NCI-H1930 (cell line): ENCODE data around the gene COL8A1.
A peak's percentile ranks its signal among the peaks of the same experiment; 100 is the strongest.
"Not testable (repeated sequence)": the region's sequence is repeated elsewhere in the genome, so short reads cannot be mapped to it uniquely, and the experiment has no call there.

Experiments used
- DNase-seq, 2 experiments: peaks; one replicate each; lab custom pipeline; 2025; lab: John Stamatoyannopoulos, UW

The COL8A1 gene

DNA sequence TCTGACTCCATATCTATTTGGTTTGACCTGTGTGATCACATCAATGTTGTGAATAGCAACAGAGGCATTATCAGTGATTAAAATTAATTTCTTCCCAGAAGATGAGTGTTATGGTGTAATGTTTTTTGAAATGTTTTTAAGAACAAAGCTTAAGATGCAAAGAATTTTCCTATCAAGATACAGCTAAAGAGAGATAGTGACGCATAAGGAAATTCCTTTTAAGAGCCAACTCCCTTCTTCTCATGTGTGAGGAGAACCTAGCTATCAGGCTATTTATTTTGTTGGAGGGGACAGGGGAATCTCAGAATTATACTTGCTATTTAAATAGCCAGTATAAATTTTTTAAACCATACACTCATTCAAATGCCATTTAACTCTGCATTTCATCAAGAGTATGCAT is 71.3 kb downstream of the COL8A1 start:
- DNase-seq: no peak

DNA sequence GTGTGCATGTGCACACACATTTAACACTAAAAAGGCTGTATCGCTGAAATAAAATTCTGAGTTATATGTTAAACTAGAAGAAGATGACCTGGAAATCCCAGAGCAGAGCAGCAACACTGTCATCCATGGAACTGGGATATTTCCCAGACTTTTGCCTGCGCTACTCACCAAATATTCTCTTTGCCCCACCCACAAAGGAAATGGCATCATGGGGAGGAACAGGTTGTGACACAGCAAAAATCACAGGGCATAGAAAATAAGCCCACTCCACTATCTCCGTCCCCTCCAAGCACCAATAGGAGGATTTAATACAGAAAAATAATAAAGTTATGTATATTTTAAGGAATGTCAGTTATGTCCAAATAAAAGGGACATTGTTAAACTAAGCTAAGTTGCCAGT is 71.7 kb downstream of the COL8A1 start:
- no peak for DNase-seq

DNA sequence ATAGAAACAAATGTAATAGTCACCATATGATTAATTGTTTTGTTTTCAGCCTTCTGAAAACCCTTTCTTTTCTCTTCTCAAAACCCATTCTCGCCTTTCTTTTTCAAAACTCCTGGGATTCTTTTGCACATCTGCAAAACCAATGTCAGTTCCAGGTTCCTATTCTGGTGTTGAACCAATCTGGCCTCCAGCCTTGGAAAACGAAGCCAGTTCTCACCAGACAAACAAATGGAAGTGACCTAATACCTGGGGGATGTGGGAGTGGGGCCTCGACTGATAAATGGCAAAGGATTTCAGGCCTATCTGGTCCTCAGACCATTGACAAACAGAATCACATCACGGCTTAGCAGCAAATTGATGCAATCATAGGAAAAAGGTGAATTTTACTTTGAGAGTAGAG is 73.0 kb downstream of the COL8A1 start:
- no peak for DNase-seq

DNA sequence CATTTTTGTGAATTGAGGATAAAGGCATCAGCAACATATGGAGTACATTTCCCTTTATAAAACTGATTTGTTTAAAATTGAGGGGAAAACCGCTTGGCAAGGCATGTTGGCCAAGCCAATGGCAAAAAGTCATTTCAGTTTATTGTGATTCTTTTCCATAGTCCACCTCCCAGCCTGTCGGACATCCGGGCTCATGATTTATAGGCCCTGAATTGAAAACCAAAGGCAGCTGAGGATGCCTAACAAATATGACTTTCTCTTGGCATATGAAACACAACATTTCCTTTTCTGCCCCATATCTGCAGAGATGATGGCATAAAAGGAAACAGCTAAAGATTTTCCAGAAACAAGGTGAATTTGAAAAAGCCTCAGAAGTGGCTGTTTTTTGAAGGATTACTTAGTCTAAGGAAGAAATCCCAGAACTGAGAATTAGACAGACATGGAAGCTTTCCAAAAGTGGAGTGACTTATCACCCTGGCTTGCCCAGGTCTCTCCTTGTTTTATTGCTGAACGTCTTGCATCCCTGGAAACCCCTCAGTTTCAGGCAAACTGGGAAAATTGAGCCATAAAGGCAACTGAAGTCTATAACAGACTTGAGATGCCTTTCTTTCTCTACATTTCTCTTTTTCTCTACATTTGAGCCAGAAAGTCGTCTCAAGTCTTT is 74.0 kb downstream of the COL8A1 start:
- DNase-seq: no peak

DNA sequence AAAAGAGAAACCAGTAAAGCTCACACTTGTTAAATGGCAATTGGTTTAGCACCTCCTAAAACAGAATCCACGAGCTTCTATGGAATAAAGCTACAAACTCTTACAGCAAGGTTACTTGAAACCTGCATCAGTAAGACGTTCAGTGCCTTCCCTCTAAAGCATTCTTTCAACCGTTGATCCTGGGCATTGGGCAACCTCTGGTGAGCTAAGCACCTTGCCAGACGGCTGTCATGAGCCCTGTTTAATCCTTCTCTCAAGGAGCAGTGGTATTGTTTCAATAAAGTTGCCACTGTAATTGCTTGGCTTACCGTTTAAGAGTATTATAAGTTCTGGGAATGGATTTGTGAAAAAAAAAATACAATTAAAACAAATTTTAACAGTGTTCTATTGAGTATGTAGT is 75.0 kb downstream of the COL8A1 start:
- no peak for DNase-seq

DNA sequence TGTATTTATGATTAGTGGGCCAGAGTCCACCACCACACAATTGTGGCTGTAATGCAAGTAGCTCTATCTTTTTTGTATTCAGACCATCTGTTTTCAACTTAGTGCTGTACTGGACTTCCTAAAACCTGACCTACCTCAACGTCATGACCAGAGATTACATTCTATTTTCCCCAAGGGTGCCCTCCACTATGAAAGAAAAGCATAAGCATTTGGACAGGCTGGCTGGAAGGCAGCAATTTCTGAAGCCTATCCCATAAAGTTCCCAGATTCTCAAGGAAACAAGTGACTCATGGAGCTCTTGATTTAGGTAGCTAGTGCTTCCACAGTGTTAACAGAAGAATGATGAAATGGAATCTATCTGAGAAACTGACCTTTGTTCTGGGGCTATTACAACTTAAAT is 75.8 kb downstream of the COL8A1 start:
- DNase-seq: no peak

DNA sequence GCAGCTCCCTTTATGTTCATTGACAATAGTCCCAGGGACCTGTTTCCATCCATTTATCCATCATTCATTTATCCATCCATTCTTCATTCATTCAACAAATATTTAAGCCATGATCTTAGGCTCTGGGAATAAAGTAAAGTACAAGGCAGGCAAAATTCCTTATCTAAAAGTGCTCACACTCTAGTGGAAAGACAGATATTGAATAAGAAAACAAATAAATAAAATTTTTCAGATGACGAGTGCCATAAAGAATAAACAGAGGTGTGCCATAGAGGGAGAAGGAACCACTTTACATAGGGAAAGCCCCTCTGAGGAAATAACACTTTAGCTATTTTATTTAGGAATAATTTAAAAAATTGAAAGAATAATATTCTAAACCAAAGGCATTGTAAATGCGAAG is 76.2 kb downstream of the COL8A1 start:
- DNase-seq: no peak

DNA sequence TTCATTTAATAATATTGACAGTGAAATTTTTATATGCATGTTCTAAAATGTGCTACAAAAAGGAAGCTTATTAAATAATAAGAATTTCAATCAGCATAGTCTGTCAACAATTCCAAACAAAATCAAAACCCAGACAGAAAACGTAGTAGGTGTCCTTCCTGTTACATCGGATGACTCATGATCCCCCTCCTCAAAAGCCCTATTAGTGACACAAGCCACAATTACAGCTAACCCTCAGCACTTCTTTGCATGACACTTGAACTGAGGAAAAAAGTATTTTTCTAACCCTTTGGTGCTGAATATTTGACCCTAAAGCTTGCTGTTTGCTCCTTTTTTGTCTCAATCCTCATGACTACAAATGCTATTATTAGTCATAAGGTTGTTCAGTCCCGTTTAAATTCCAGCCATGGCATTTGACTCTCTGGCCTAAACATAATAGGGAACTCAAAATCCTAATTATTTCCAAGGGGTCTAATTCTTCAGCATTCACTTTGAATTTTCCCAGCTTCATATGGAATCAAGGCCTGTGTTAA is 78.1 kb downstream of the COL8A1 start:
- DNase-seq: no peak

DNA sequence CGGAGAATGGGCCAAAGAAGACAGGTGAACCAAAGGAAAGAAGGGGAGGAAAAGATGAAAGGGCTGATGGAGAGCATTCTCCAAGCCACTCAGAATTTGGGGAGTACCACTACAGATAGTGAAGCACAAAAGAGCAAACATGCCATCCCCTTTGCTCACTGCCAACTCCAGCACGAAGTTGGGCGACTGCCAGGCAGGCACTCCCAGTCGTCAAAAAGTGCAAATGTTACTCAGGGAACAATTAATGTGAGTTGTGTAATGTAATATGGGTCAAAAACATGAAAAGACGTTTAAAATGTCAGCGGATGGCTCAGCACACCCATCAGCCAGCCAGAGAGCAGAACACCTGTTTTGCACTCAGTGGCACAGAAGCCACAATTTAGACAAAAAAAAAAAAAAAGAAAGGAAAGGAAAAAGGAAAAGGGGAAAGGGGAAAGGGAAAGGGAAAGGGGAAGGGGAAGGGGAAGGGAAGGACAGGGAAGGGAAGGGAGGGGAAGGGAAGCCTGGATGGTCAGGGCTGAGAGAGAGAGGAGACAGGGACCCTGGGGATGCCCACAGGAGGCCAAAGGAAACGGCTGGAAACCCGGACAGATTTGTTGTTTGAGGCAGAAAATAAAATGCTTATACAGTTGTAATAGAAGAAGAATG is 82.7 kb downstream of the COL8A1 start:
- DNase-seq: no peak

DNA sequence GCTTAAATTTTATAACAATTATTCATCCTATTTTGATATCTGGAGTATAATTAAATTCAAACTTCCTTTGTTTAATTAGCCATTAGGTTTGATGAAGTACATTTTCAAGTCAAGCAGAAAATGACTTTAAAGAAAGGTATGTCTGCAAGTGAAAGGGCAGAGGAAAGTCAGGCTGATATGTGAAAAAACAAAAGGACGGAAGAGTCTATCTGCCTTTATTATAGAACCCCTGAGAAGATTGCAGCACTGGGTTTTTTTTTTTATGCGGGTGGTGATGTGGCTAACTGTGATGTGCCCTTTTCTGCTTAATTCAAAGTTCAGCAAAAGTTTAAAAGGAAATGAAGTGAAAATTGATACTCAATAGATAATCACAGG is 83.2 kb downstream of the COL8A1 start:
- no peak for DNase-seq

DNA sequence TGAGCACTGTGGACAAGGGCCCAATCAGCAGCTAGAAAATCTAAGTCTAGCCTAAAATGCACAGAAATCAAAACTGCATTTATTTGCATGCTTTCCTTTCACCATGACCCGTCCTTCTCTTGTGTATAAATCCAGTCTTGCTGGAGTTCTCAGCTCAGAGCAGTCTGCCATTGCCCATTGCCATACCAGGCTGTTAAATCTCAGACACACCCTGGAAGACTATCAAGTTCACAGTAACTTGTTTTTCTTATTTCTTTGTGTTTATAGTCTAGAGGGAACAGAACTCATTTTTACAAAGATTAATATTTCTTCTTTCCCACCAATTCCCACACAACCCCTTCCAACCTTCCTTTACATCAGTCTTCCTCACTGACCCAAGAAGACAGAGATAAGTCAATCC is 85.9 kb downstream of the COL8A1 start:
- DNase-seq: no peak

DNA sequence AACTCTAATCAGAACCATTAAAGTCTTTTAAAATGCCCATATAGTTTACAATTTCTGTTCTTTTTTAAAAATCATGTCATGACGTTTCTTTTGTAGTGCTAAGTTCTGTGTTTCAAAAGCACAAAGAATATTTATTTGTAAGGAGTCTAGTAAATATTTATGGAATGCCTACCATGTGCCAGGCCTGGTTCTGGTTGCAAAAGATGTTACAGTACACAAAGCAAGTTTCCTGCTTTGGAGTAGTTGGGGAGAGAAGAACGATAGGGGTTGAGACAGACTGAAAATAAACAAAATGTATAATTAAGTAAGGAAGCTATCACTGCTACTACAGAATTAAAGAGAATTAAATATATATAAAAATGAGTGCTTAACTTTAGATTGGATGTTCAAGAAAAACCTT is 92.5 kb downstream of the COL8A1 start:
- DNase-seq: no peak

DNA sequence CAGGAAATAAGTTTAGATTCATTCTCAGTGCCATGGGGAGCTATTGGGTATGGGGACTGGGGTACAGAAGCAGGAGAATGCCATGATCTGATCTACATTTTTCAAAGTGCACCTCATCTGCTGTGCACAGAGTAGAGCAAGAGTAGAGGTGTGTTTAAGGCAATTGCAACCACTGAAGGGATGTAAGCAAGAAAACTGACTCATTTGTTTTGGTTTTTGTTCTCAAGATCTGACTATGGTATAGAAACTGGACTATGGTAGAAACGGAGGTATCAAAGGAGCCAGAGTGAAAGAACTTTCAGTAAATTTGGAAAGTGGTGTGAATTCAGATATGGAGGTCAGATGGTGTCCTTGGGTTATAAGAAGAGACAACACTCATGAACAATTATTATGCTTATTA is 93.1 kb downstream of the COL8A1 start:
- no peak for DNase-seq

DNA sequence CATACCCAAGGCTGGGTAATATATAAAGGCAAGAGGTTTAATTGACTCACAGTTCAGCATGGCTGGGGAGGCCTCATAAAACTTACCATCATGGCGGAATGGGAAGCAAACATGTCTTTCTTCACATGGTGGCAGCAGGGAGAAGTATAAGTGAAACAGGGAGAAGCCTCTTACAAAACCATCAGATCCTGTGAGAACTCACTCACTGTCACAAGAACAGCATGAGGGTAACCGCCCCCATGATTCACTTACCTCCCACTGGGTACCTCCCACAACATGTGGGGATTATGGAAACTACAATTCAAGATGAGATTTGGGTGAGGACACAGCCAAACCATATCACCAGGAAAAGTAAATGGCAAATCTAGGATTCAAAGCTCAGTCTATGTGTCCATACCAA is 102.0 kb downstream of the COL8A1 start:
- not testable (repeated sequence) for DNase-seq

DNA sequence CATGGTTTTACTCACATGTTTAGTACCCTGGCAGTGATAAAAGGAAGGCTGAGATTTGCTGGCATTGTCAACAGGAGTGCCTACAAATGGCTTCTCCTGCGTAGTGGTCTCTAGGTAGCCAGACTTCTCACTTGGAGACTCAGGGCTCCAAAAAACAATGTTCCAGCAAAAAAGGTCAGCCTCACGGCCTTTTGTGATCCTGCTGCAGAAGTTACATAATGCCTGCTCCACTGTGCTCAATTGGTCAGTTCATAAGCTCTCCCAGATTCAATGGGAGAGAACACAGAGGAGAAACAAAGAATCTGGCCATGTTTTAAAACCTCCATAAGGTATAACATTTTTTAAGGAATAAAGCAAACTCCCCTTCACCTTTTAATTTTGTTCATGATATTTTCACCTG is 103.2 kb downstream of the COL8A1 start:
- DNase-seq: no peak

DNA sequence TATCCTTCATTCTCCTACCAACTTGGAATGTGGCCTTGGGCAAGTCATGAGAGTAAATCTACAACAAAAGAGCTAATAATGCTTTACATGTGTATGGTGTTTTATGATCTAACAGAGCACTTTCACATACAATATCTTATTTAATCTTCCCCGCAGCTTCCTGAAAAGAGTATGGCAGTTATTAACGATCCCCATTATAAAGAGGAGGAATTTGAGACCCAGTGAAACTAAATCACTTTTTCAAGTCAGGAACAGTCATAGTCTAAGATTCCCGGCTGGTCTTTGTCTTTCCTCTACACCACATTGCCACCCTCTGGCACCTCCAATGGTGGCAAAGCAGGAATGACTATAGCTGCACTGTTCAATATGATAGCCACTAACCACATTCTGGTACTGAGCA is 109.5 kb downstream of the COL8A1 start:
- DNase-seq: peak in 1 of 2 experiments; percentile 13

DNA sequence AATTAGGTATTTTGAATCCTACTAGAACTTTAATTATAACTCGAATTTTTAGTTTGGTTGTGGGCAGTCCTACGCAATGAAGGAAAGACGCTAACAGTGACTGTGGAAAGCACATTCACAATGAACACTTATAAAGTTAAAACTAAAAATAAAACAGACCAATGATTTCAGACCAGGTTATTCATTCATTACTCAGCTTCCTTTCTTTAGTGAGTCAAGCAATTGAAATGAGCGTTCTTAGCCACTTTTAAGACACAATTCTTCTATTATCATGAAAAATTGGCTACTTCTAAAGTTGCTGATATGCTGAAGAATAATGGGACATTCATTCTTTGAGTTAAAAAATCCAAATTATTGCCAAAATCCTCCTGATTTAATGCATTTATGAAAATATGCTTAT is 113.3 kb downstream of the COL8A1 start:
- no peak for DNase-seq

DNA sequence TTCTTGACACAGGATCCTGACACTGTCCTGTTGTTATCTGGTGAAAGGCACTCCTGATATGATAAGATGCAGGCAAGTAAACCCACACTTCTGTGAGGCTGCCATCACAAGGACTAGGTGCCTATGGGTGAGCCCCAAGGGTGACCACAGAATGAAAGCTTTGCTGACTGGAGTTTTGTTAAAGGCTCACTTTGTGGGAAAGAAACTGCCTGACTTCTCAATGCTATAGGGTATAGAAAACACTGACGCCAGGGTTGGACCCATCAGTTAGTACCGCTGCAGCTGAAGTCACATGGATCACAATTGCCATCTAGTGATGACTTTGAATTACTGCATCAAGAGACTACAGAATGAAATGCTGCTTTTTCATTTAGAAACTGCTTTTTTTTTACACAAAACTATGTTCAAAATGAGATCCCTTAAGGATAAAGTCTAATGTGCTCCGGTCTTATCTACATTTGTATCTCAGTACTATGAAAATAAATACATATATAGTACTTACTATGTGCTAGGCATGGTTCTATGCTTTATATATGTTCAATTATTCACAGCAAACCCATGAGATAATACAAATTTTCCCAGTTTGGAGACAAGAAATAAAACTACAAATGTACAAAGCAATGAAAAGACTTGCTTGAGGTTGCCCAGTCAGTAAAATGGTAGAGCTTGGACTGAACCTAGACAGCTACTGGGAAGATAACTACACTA is 115.0 kb downstream of the COL8A1 start:
- DNase-seq: peak; percentile 23 to 24

DNA sequence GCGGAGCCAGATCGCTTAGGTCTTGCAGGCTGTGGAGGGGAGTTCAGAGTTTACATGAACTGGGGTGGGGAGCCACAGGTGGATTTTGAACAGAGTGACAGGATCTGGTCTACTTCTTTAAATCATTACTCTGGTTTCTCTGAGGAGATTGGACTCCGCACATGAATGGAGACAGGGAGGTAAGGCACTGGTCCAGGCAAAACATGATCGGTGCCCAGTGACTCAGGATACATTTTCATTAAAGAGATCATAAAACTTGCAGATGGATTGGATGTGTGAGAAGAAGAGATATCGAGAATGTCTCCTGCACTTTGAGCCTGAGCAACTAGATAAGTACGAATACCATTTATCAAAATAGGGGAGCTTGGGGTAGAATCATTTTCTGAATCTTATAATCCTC is 117.4 kb downstream of the COL8A1 start:
- no peak for DNase-seq

DNA sequence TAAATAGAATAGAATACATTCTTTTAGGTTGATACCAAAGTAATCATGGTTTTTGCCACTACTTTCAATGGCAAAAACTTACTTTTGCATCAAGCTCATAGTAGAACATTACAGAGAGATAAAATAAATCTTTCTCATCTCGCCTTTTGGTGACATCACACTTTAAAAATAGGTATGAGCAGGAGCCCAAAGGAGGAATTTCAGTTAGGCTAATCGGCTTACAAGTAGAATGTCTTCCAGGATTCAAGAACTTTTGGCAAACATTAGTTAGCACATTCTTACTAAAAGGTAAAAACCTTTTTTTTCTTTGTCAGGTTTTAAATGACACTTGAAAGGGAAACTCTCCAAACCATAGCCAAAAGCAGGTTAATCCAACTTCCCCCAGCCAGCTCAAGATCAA is 119.6 kb downstream of the COL8A1 start:
- DNase-seq: no peak

DNA sequence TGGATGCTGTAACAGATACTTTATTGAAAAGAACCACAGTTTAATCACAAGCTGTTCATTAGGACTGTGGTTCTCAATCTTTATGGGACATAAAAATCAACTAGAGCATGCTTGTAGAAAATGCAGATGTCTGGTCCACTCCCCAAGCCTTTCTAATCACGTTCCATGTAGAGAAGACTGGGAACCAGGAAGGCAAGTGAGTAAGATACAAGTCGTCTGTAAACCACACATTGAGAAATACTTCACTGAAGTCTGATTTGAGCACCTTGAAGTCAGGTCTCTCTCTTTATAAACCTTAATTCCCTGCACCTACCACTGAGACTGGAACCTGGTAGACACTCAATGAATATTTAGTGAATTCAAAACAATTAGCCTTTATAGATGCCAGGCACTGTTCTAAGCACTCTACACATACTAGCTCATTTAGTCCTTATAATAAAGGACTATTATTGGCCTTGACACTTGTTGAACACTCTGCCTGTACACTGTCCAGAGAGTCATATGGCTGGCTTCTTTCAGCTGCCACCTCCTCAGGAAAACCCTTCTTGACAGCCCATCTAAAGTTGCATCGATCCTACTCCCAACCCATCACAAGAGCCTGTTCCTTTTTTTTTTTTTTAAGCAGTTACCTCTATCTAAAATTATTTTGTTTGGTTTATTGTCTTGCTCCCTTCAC is 120.2 kb downstream of the COL8A1 start:
- DNase-seq: no peak

DNA sequence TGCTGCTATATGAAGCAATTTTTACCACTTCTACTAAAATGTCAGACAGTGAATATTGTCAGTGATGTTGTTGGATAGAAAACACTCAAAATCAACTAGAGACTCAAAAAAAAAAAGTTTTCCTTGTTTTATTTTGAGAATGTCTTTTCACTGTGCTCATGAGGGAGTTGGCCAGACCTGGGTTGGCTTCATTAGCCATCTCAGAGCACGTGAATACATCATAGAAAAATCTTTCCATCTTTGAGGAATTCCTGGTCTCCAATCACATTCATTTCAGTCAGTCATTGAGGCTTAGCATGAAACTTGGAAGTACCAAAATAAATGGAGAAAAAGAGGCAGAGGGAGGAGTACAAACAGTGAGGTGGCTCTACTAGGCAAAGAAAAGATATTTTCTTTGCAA is 121.6 kb downstream of the COL8A1 start:
- DNase-seq: no peak

DNA sequence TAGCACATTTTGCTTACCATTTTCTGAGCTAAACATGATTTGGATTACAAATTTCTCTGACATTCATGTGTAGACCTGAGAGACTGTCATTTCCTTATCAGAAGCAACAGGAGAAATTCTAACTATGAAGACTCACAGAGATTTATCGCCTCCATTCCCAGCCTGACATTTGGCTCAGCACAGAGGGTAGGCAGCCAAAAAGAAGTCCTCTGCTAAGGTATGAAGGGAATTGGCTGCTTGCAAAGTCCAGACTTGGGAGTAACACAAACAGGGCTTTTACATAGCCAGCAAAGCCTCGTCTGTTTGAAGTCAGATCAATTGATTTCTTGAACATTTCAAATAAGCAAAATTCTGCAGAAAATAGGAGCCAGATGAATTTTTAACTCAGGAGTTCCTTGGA is 122.2 kb downstream of the COL8A1 start:
- DNase-seq: no peak
